ENCODE data around the gene ZNF428. TPM values are rescaled to one million over a fixed set of nuclear protein-coding genes. Genes with fewer than 3 reads are reported as not detected.
"Not testable (repeated sequence)": the region's sequence is repeated elsewhere in the genome, so short reads cannot be mapped to it uniquely, and the experiment has no call there.

ZNF428 gene
- total and polyA plus RNA-seq, 9 donors, result 11.6 to 69.0 (median 43.1) TPM

DNA sequence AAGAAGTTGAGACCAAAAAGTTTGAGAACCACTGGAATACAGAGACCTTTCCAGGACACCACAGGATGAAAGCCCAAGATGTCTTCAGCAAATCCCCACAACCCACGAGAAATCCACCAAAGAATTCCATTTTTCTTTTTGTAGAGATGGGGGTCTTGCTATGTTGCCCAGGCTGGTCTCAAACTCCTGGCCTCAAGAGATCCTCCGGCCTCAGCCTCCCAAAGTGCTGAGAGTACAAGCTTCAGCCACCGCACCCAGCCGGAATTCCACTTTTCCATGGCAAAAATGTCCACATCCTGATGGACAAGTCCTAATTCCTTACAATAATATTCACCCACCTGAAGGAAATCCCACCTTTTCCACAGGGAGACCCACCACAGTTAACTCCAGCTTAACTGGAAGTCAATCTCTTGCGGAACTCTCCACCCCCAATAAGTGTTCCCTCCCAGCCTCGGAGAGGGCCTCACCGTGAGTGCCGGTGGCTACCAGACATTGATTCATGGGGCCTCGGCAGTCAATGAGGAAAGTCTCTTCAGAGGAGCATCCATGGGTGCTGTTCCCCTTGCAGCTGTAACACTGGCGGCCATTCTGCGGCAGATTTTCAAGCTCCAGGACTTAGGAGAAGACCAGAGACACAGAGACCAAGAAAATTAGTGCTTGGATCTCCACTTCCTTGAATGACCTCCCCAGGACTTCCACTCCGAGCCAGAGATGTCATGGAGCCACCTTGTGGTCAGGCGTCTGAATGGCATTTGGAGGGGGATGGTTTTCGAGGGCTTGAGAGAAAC lies 32.5 kb upstream of the ZNF428 start:
- Histone ChIP-seq H3K27ac (no peak overlapping the region), H3K27me3 (no peaks in the 10 kb centered on the region), H3K4me1 (ENCODE audit: insufficient read depth) (no peaks in the 10 kb centered on the region), H3K9me3 (no peaks in the 10 kb centered on the region), H3K36me3 (no peaks in the 10 kb centered on the region), H3K4me3 (no peak overlapping the region)
- DNase-seq, result peak; percentile 48 to 64 (median 62)
- 51 to 66% (median 55%) methylated on average over 14 of the region's 14 CpGs for WGBS, 3 donors
- intact Hi-C loops (cut with DNase I), result loop anchor here in 2 of 4 donors (10.0 kb wide), 3 partner anchors 47 to 207 kb away; no protein-coding TSS in a partner anchor
- TF ChIP-seq POLR2A (IDR thresholded peaks at IDR 0.05), result no peak
- TF ChIP-seq, protein P1, sequence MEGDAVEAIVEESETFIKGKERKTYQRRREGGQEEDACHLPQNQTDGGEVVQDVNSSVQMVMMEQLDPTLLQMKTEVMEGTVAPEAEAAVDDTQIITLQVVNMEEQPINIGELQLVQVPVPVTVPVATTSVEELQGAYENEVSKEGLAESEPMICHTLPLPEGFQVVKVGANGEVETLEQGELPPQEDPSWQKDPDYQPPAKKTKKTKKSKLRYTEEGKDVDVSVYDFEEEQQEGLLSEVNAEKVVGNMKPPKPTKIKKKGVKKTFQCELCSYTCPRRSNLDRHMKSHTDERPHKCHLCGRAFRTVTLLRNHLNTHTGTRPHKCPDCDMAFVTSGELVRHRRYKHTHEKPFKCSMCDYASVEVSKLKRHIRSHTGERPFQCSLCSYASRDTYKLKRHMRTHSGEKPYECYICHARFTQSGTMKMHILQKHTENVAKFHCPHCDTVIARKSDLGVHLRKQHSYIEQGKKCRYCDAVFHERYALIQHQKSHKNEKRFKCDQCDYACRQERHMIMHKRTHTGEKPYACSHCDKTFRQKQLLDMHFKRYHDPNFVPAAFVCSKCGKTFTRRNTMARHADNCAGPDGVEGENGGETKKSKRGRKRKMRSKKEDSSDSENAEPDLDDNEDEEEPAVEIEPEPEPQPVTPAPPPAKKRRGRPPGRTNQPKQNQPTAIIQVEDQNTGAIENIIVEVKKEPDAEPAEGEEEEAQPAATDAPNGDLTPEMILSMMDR (IDR thresholded peaks at IDR 0.05), result peak; percentile 39 to 62 (median 54)

GRCh38 chr19:43650276-43650675 lies 30.8 kb upstream of the ZNF428 start:
- not testable (repeated sequence) for H3K4me1 ChIP-seq (ENCODE audit: insufficient read depth); H3K4me3 ChIP-seq; DNase-seq; H3K27me3 ChIP-seq; H3K36me3 ChIP-seq; H3K27ac ChIP-seq; H3K9me3 ChIP-seq
- 94 to 96% (median 95%) methylated on average over 7 of the region's 7 CpGs for WGBS, 3 donors
- intact Hi-C loops (cut with DNase I), result loop anchor here in 2 of 4 donors (10.0 kb wide), 3 partner anchors 45 to 205 kb away; no protein-coding TSS in a partner anchor

DNA sequence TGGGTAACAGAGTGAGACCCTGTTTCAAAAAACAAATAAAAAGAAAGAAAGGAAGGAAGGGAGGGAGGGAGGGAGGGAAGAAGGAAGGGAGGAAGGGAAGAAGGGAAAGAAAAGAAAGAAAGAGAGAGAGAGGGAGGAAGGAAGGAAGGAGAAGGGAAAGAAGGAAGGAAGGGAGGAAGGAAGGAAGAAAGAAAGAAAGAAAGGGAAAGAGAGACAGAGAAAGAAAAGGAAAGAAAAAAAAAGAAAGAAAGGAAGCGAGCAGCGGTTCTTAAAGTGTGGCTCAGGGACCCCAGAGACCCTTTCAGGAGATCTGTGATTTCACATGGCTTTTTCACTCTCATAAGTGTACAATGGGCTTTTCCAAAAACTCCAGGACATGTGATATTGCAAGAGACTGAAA lies 30.1 kb upstream of the ZNF428 start:
- intact Hi-C loops (cut with DNase I), result no loop called here
- Histone ChIP-seq H3K9me3 (no peaks in the 10 kb centered on the region), H3K27me3 (no peaks in the 10 kb centered on the region), H3K27ac (no peak overlapping the region), H3K36me3 (no peaks in the 10 kb centered on the region), H3K4me3 (no peak overlapping the region), H3K4me1 (ENCODE audit: insufficient read depth) (no peaks in the 10 kb centered on the region)
- no peak for TF ChIP-seq POLR2A (IDR thresholded peaks at IDR 0.05)
- no peak for TF ChIP-seq EP300 (IDR thresholded peaks at IDR 0.05)
- TF ChIP-seq, protein P1 (IDR thresholded peaks at IDR 0.05), result no peak
- WGBS, 3 donors, result 91 to 98% (median 92%) methylated on average over 2 of the region's 2 CpGs
- no peak for DNase-seq

- no peaks in the 10 kb centered on the region for H3K27me3 ChIP-seq
- TF ChIP-seq EP300 (IDR thresholded peaks at IDR 0.05), result no peak
- TF ChIP-seq, protein P1 (IDR thresholded peaks at IDR 0.05), result no peak
- H3K4me1 ChIP-seq (ENCODE audit: insufficient read depth), result no peaks in the 10 kb centered on the region
- 95 to 97% (median 97%) methylated on average over 6 of the region's 6 CpGs for WGBS, 3 donors
- DNase-seq, result no peak
- no peaks in the 10 kb centered on the region for H3K36me3 ChIP-seq
- no peaks in the 10 kb centered on the region for H3K9me3 ChIP-seq
- no peak overlapping the region for H3K4me3 ChIP-seq
- H3K27ac ChIP-seq, result no peak overlapping the region
- intact Hi-C loops (cut with DNase I), result no loop called here
Measured at GRCh38 chr19:43648633-43649032, 29.2 kb upstream of the ZNF428 start.

- Histone ChIP-seq H3K4me1 (ENCODE audit: insufficient read depth) (peaks cover 6% of the 10 kb centered on the region), H3K27ac (no peak overlapping the region), H3K27me3 (no peaks in the 10 kb centered on the region), H3K4me3 (no peak overlapping the region), H3K36me3 (no peaks in the 10 kb centered on the region), H3K9me3 (no peaks in the 10 kb centered on the region)
- intact Hi-C loops (cut with DNase I), result no loop called here
- WGBS, 3 donors, result 79% methylated on average over 13 of the region's 13 CpGs
- DNase-seq, result no peak
- TF ChIP-seq POLR2A (IDR thresholded peaks at IDR 0.05) (no peak), EP300 (IDR thresholded peaks at IDR 0.05) (no peak)
- TF ChIP-seq, protein P1 (IDR thresholded peaks at IDR 0.05), result no peak
Measured at GRCh38 chr19:43644181-43644580, 24.8 kb upstream of the ZNF428 start.

All from ovary (tissue), 9 donors.